Type B pancreatic cell (in vitro differentiated cells): Measurements from ENCODE around the gene DMD. TPM values are rescaled to one million over a fixed set of nuclear protein-coding genes. Genes with fewer than 3 reads are reported as not detected.

Experiments used
- DNase-seq: peaks from one replicate; pipeline ENCODE4 v3.0.0; 2021; ENCODE audit warnings: mixed read lengths; ENCODE audit not compliant: unreplicated experiment; ENCODE audit errors: extremely low spot score
- H3K27ac Mint-ChIP-seq: 2 replicates; pipeline ENCODE4 v1.8.0; 2021; ENCODE audit warnings: mild to moderate bottlenecking, mixed read lengths
- H3K27me3 Mint-ChIP-seq: 2 replicates; pipeline ENCODE4 v1.8.0; 2021; ENCODE audit warnings: mixed read lengths
- H3K36me3 Mint-ChIP-seq: 2 replicates; pipeline ENCODE4 v1.8.0; 2021; ENCODE audit warnings: mixed read lengths
- H3K4me1 Mint-ChIP-seq: one replicate; pipeline ENCODE4 v1.8.0; 2021; ENCODE audit warnings: mixed read lengths; ENCODE audit not compliant: unreplicated experiment
- H3K4me3 Mint-ChIP-seq: 2 replicates; pipeline ENCODE4 v1.8.0; 2021; ENCODE audit warnings: mild to moderate bottlenecking, mixed read lengths
- H3K9me3 Mint-ChIP-seq: 2 replicates; pipeline ENCODE4 v1.8.0; 2021; ENCODE audit warnings: mixed read lengths
- total RNA-seq: library from RNA; stranded (reverse); gene quantifications from 2 replicates; pipeline ENCODE4 v1.2.1, GENCODE V29; 2021; ENCODE audit warnings: low replicate concordance
- TF ChIP-seq, protein P1 (sequence below): fragments of 200-600 bp; sonication (generic); conservative IDR thresholded peaks from 2 replicates; pipeline ENCODE4 v1.5.0; 2021; ENCODE audit warnings: antibody characterized with exemption, mild to moderate bottlenecking

Gene DMD
- total RNA-seq, 1 donor from 2014 or later, result 57.1 TPM

- TF ChIP-seq, protein P1, sequence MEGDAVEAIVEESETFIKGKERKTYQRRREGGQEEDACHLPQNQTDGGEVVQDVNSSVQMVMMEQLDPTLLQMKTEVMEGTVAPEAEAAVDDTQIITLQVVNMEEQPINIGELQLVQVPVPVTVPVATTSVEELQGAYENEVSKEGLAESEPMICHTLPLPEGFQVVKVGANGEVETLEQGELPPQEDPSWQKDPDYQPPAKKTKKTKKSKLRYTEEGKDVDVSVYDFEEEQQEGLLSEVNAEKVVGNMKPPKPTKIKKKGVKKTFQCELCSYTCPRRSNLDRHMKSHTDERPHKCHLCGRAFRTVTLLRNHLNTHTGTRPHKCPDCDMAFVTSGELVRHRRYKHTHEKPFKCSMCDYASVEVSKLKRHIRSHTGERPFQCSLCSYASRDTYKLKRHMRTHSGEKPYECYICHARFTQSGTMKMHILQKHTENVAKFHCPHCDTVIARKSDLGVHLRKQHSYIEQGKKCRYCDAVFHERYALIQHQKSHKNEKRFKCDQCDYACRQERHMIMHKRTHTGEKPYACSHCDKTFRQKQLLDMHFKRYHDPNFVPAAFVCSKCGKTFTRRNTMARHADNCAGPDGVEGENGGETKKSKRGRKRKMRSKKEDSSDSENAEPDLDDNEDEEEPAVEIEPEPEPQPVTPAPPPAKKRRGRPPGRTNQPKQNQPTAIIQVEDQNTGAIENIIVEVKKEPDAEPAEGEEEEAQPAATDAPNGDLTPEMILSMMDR, result no peak
- no peaks in the 10 kb centered on the region for H3K36me3 Mint-ChIP-seq
- no peaks in the 10 kb centered on the region for H3K27me3 Mint-ChIP-seq
- H3K4me3 Mint-ChIP-seq, result no peak overlapping the region
- H3K27ac Mint-ChIP-seq, result no peak overlapping the region
- DNase-seq, result no peak
- peaks cover 3% of the 10 kb centered on the region for H3K9me3 Mint-ChIP-seq
- no peaks in the 10 kb centered on the region for H3K4me1 Mint-ChIP-seq
Measured at GRCh38 chrX:31429915-31430314, 1781.4 kb downstream of the DMD start.

GRCh38 chrX:31423609-31424189 lies 1787.7 kb downstream of the DMD start:
- Mint-ChIP-seq H3K27me3 (no peaks in the 10 kb centered on the region), H3K4me3 (no peak overlapping the region), H3K27ac (no peak overlapping the region), H3K4me1 (peaks cover 5% of the 10 kb centered on the region), H3K9me3 (no peaks in the 10 kb centered on the region), H3K36me3 (no peaks in the 10 kb centered on the region)
- TF ChIP-seq, protein P1, result peak; percentile 65
- no peak for DNase-seq

GRCh38 chrX:31421441-31421840 lies 1789.9 kb downstream of the DMD start:
- TF ChIP-seq, protein P1, result no peak
- no peak overlapping the region for H3K4me3 Mint-ChIP-seq
- peaks cover 10% of the 10 kb centered on the region for H3K4me1 Mint-ChIP-seq
- no peaks in the 10 kb centered on the region for H3K36me3 Mint-ChIP-seq
- no peak for DNase-seq
- H3K27me3 Mint-ChIP-seq, result no peaks in the 10 kb centered on the region
- H3K9me3 Mint-ChIP-seq, result no peaks in the 10 kb centered on the region
- H3K27ac Mint-ChIP-seq, result no peak overlapping the region

GRCh38 chrX:31420711-31421151 lies 1790.6 kb downstream of the DMD start:
- peaks cover 11% of the 10 kb centered on the region for H3K4me1 Mint-ChIP-seq
- TF ChIP-seq, protein P1, result no peak
- H3K4me3 Mint-ChIP-seq, result no peak overlapping the region
- DNase-seq, result no peak
- no peaks in the 10 kb centered on the region for H3K36me3 Mint-ChIP-seq
- no peaks in the 10 kb centered on the region for H3K27me3 Mint-ChIP-seq
- no peak overlapping the region for H3K27ac Mint-ChIP-seq
- H3K9me3 Mint-ChIP-seq, result no peaks in the 10 kb centered on the region

DNA sequence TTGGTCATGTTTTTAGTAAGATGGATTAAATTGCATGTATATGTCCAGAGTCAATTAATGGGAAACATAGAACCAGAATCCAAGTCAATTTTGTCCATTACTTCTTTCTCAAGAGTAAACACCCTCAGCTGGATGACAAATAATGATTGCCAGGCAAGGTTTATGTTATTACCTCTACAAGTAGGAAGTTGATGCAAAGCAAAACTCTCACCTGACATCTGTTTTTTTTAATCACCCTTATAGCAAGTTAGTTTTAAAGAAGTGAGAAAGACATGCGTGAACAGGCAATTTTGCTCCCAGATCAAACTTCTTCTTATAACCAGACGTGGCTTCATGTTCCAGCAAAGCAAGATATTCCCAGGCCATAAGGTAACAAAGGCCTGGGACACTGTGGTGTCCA lies 1791.0 kb downstream of the DMD start:
- TF ChIP-seq, protein P1, result no peak
- Mint-ChIP-seq H3K36me3 (no peaks in the 10 kb centered on the region), H3K4me1 (peaks cover 11% of the 10 kb centered on the region), H3K4me3 (no peak overlapping the region), H3K27ac (no peak overlapping the region), H3K27me3 (no peaks in the 10 kb centered on the region), H3K9me3 (no peaks in the 10 kb centered on the region)
- DNase-seq, result no peak

- Mint-ChIP-seq H3K4me3 (no peak overlapping the region), H3K27ac (no peak overlapping the region), H3K27me3 (no peaks in the 10 kb centered on the region), H3K9me3 (no peaks in the 10 kb centered on the region), H3K36me3 (no peaks in the 10 kb centered on the region), H3K4me1 (no peaks in the 10 kb centered on the region)
- TF ChIP-seq, protein P1, result no peak
- no peak for DNase-seq
Measured at GRCh38 chrX:31397119-31397518, 1814.2 kb downstream of the DMD start.
